Activated CD4-positive, alpha-beta T cell treated with anti-CD3 and anti-CD28 coated beads for 48 hours (primary cell): ENCODE results near the gene TMPO.
"Not testable (repeated sequence)": the region's sequence is repeated elsewhere in the genome, so short reads cannot be mapped to it uniquely, and the experiment has no call there.

Source experiments
- DNase-seq: peaks from one replicate; pipeline ENCODE4 v3.0.0-alpha.2; 2020

TMPO gene, protein sequence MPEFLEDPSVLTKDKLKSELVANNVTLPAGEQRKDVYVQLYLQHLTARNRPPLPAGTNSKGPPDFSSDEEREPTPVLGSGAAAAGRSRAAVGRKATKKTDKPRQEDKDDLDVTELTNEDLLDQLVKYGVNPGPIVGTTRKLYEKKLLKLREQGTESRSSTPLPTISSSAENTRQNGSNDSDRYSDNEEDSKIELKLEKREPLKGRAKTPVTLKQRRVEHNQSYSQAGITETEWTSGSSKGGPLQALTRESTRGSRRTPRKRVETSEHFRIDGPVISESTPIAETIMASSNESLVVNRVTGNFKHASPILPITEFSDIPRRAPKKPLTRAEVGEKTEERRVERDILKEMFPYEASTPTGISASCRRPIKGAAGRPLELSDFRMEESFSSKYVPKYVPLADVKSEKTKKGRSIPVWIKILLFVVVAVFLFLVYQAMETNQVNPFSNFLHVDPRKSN

DNA sequence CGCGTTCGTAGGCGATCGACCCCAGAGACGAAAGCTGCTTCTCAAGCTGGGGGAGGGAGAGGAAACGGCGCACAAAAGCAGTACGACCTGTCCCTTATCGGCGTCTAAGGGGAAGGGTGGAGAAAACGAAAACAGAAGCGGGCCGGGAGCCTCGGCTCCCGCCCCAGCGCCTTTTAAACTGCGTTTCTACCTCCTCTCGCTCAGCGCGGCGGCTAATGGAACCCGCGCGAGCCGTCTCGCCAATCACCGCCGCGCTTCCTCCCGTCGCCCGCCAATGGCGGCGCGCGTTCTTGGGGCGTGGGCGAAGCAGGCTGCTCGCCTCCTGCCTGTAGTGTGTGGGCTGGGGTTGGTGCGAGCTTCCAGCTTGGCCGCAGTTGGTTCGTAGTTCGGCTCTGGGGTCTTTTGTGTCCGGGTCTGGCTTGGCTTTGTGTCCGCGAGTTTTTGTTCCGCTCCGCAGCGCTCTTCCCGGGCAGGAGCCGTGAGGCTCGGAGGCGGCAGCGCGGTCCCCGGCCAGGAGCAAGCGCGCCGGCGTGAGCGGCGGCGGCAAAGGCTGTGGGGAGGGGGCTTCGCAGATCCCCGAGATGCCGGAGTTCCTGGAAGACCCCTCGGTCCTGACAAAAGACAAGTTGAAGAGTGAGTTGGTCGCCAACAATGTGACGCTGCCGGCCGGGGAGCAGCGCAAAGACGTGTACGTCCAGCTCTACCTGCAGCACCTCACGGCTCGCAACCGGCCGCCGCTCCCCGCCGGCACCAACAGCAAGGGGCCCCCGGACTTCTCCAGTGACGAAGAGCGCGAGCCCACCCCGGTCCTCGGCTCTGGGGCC lies at the start of gene TMPO:
TMPO (plus strand) TSS at position 304 of the 824 bp plus-strand sequence; CDS start at position 582, 278 bp downstream.
- DNase-seq: peak; percentile 97

DNA sequence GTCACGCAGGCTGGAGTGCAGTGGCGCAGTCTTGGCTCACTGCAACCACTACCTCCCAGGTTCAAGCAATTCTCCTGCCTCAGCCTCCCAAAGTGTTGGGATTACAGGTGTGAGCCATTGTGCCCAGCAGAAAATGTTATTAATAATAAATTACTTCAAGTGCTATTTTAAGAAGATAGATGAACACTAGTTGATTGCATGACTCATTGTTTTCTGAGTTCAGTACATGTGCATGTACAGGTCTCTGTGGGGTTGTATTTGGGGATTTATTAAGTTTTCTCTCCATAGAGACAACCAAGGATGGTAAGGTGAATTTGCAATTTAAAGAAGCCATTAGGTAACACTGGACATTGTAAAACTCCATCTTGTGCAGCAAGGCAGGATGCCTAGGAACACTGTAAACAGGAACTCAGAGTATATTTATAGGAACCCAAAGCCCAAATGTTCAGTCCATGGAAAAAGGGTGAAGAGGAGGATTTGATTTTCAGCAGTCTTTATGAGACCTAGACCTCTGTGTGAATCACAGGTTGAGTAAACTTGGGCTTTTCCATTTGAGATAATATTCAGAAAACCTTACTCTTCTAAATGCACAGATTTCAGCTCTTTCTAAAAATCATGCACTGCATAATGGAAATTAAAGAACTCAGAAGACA lies 49.3 kb upstream of the TMPO start:
- DNase-seq: no peak

DNA sequence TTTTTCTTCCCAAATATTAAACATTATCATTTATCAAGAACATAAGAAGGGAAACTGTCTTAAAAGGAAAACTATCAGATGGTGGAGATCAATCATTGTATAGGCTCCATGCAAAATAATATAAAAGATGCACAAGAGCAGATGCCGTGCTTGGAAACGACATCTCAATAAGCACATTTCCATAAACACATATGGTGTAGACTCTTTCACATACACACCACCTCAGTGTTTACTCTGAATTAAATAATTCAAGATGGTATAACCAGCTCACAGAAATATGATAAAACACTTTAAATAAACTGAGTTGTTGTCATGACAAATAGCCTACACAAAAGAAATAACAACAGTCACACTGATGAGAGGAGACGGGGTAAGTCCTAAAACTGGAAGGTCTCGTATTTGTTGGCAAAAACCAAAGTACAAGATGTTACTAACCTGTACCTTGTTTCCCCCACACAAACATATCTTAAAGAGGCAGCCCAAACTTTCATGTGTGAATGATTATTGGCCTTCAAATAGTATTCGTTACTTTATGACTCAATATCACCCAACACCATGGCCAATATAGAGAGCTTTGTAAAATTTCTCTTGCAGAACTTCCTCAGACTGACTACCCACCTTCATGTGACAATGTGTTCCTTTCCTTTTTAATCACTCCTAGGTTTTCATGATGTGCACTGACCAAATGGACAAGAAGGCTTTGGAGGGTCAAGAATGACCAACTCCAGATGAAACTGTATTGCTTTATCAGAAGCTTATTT lies 48.6 kb upstream of the TMPO start:
- DNase-seq: no peak

DNA sequence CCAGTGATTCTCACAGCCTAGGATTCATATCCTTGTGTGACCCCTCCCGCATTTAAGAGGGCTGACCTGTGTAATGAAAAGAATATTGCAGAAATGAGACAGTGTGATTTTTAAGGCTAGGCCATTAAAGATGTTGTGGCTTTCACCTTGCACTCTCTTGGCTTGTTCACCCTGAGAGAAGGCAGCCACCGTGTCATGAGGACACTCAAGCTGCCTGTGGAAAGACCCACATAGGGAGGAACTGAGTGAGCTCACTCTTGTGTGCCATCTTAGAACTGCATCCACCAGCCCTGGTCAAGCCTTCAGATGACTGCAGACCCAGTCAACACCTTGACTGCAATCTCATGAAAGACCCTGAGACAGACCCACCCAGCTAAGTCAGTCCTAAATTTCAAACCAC lies 46.3 kb upstream of the TMPO start:
- DNase-seq: no peak

DNA sequence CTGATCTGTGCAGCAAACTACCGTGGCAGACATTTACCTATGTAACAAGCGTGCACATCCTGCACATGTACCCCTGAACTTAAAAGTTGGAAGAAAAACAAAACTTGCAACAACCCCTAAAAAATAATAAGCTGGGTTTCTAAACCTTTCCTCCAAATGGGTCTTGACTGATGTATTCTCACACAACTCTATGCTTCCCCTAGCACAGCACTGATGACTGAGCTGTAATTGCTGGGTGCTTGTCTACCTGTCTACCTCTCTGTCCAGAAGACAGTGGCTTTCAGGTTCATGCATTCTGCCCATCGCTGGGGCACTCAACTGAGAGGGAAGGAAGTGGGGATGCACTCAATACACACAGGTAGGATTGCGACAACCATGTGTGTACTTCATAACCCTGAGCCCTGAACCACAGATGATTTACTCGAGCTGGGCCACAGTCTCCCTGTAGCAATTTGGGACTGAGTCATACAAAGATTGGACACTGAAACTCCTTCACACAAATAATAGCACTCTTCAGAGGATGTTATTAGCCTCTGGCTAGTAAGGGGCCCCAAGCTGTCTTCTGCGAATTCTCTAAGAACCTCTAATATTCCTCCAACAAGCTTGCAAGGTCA lies 44.8 kb upstream of the TMPO start:
- no peak for DNase-seq

DNA sequence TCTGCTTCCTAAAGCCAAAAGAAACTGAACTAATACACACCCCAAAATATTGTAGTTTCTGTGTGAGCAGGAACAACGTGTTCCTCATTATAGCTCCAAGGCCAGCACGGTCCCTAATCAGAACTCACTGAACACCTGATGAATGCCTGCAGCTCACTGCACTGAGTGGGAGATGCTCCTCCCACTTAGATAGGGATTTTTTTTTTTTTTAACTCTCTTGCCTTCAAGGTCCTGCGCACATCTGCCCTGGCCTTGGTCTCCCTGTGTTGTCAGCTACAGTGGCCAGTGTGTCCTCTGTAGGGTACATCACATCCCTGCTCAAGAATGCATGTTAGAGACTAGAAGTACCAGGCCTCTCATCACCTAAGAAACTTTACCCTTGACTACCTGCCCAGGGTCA lies 44.3 kb upstream of the TMPO start:
- DNase-seq: no peak

DNA sequence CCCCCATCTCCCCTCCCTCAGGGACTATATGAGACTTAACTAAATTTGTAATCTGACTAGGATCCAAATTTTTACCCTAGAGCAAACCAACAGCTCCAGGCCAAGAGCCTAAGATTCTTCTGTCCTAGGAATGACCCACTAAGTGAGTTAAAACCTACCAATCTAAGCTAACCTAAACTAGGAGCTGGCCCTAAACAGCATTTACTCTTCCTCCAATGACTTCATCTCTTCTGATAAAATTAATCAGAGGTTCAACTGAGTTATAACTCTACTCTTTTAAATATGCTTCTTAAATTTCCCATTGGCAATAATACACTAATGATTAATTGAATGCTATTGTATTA lies 39.9 kb upstream of the TMPO start:
- no peak for DNase-seq

DNA sequence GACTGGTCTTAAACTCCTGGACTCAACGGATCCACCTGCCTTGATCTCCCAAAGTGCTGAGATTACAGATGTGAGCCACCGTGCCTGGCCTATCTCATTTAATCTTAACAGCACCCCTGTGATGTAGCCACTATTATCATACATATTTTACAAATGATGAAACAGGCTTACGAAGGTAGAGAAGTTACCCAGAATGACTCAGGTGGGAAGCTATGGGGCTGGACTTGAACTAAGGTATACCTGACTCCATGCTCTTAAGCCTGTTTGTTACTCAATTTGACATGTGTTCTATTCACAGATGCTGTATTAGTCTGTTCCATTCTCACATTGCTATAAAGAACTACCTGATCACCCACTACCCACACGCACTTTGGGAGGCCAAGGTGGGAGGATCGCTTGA lies 36.8 kb upstream of the TMPO start:
- DNase-seq: no peak

DNA sequence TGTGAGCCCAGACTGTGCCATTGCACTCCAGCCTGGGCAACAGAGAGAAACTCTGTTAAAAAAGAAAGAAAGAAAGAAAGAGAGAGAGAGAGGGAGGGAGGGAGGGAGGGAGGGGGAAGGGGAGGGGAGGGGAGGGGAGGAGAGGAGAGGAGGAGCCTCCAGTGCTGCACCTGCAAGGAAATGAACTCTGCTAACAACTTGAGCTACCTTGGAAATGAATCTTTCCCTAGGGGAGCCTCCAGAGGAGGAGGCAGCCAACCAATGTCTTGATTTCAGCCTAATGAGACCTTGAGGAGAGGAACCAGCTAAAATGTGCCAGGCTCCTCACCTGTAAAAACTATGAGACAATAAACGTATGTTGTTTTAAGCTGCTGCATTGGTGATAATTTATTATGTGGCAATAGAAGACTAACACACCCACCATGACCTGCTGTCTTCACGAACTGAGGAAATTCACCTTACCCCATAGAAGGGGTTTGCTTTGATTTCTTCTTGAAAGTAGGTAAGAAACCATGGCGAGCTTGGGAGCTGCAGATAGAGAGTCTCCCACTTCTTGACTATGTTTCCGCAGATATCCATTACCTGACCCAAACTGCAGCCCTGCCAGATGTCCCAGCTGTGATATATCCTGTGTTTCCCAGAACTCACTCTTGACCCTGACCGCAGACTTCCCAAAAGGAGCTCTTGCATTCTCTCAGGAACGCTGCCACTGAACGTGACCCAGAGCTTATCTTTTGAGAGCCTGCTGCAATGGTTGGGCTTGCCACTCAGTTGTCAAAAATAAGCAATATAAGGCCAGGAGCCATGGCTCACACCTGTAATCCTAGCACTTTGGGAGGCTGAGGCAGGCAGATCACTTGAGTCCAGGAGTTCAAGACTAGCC lies 31.5 kb upstream of the TMPO start:
- no peak for DNase-seq

DNA sequence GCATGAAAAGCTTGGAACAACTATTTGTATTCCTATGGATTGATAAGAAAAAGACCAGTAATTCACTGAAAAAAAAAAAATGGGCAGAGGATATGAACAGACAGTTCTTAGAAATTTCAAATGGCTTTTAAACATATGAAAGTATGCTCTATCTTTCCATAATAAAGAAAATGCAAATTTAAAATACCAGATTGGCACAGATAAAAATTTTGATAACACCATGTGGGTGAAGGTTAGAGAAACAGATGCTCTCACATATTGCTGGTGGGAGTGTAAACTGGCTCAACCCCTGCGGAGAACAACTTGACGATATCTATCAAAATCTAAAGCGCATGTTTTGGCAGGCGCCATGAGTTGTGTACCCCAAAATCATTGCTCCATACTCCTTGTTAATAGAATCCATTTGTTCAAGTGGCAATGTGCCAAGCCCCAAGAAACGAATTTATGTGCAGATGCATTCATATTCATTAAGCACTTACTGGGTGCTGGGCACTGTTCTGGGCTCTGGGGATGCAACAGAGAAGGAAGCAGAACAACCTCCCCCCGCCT lies 29.5 kb upstream of the TMPO start:
- no peak for DNase-seq

DNA sequence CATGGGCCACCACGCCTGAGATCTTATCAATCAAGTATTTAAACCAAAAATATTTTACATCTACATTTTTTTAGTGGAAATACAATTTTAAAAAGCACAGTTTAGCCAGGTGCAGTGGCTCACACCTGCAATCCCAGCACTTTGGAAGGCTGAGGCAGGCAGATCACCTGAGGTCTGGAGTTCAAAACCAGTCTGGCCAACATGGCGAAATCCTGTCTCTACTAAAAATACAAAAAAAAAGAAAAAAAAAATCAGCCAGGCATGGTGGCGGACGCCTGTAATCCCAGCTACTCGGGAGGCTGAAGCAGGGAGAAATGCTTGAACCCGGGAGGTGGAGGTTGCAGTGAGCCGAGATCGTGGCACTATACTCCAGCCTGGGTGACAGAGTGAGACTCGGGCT lies 27.0 kb upstream of the TMPO start:
- DNase-seq: not testable (repeated sequence)

DNA sequence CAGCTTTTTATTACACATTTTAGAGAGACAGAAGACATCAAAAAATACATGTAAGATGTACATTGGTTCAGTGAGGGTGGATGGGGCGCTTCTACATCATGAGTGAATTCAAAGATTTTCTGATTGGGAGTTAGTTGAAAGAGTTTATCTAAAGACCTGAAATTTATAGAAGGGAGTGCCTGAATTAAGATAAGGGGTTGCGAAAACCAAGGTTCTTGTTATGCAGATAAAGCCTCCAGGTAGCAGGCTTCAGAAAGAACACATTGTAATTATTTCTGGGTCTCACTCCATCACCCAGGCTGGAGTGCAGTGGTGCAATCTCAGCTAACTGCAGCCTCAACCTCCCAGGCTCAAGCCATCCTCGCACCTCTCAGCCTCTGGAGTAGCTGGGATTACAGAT lies 26.2 kb upstream of the TMPO start:
- no peak for DNase-seq

DNA sequence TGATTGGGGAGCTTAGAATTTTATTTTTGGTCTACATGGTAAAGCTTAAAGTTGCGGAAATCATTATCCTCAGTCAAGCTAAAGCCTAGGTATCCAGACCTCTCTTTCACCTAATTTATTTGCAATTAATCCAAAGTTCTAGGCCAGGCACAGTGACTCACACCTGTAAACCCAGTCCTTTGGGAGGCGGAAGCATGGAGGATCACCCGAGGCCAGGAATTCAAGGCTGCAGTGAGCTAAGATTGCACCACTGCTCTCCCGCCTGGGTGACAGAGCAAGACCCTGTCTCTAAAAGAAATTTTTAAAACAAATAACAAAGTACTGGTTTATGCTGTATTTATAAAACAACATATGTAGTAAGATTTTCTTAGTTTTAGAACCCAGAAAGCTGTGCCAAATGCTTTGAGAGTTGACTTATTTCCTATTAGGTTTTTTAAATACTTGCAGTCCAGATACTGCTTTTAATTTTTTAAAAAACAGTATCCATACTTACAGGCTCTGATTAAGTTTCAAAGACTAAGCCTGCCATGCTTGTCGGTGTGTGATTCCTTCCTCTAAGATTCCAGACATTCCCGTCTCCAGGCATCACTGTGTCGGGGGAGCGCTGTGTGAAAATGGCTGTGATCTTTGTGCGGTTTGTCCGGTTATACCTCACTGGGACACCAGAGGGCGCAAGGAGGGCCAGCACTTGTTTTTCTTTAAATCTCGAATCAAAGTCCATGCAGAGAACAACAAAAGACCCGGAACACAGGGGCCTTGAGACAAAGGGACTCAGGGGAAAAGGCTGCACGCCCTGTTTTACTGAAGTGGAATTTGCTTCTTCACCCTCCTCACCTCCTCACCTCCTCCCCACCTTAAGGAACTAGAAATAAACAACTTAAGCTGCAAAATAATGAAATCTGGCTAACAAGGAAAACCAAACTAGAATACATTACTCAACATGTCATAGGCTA lies 24.6 kb upstream of the TMPO start:
- peak; percentile 86 for DNase-seq

DNA sequence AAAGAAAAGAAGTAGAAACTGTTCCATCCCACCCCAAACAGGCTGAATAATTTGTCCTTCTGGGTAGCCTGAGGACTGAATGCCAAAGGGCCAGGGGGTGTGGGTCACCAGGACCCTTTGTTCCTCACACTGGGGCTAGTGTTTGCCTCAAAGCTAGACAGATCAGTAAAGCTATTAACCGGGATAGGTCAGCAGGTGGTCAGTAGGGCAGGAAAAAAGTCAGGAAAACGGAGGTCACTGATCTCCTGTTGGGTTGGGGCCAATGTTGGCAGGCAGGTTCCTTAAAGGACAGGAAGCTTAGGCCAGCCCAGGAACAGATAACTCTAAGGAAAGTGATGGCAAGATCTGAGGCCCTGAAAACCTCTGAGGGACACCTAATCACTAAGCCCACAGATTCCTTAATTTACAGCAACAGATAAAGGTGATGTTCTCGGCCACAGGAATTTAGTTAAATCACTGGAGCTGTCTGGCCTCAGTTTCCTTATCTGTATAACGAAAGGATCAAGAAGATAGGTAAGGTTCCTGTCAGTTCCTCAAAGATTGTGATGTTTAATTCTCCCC lies 22.7 kb upstream of the TMPO start:
- no peak for DNase-seq

DNA sequence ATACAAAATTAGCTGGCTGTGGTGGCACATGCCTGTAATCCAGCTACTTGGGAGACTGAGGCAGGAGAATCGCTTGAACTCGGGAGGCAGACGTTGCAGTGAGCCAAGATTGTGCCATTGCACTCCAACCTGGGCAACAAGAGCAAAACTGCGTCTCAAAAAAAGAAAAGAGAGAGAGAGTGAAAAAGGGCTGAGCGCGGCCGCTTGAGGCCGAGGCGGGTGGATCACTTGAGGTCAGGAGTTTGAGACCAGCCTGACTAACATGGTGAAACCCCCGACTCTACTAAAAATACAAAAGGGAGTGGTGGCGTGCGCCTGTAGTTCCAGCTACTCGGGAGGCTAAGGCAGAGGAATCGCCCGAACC lies 14.1 kb upstream of the TMPO start:
- DNase-seq: not testable (repeated sequence)

DNA sequence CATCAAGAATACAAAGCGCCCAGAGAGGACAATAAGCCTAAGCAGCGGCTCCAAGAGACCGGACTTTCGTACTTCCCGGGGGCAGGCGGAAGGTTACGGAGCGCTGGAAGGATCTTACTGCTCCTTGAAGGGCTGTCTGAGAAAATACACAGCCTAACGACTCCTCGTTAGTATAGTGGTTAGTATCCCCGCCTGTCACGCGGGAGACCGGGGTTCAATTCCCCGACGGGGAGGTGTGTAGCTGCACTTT lies 12.1 kb upstream of the TMPO start:
- DNase-seq: peak; percentile 95

DNA sequence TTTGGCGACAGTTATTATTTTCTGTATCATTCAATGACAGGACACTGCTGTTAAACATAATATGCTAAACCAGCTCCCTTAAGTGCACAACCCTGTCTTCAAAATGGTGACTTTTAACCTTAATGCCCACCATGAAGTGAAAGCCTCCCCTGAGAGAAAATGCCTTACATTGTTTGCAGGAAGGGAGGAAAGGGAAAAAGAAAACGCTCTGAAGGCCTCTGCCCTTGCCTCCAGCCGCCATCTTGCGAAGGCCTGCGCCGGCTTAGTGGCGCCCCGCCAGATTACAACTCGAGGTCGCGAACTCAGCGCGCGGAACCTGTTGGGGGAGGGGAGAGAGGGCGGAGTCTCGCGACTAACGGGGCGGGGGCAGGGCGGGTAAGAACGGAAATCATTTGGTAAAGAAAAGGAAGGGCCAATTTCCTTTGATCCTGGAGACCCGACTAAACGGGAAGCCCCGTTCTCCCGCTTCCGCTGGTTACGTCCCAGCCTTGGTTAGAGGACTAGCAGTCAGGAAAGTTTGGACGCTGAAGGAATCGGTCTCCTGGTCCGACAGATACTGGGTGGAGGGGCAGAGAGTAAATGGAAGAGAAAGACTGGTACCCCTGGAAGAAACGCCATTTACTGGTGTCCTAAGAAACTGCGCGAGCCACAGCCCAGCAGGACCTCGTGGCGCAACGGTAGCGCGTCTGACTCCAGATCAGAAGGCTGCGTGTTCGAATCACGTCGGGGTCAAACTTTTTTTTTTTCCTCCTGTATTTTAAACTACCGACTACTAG lies 11.6 kb upstream of the TMPO start:
- peak; percentile 97 for DNase-seq

DNA sequence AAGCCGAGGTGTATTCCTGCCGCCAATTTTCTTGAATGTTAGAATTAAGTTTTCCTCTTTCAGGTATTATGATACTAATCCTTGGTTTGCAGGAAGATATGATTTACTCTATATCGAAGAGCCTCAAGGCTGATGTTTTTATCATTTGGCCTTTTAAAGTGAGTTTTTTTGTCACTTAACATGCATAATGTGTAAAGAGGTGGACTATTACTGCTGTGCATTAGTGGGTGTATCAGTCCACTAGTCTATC lies 11.1 kb upstream of the TMPO start:
- no peak for DNase-seq

DNA sequence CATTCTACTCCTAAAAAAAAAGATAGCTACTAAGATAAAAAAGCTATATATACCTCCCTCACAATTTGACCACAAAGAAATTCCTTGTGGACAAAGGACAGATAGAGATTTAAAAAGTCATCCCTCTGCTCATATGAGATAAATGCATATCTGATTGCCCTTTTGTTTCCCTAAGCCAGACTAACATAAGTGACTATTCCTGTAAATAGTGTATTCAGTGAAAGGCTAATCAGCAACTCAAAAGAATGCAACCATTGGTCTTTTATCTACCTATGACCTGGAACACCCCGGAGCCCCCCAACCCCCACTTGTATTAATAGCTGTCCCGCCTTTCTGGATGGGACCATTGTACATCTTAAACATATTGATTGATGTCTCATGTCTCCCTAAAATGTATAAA lies 6.3 kb upstream of the TMPO start:
- no peak for DNase-seq
